Midbrain (tissue), 1 donor: ENCODE results near the gene PROP1.
"Not testable (repeated sequence)": the region's sequence is repeated elsewhere in the genome, so short reads cannot be mapped to it uniquely, and the experiment has no call there.

Source experiments
- DNase-seq: peaks from one replicate; lab custom pipeline; 2025; lab: John Stamatoyannopoulos, UW

PROP1 gene

GRCh38 chr5:177982072-177982727 is 13.8 kb downstream of the PROP1 start:
- DNase-seq, result no peak

- no peak for DNase-seq
Measured at GRCh38 chr5:177981296-177982071, 14.6 kb downstream of the PROP1 start.

DNA sequence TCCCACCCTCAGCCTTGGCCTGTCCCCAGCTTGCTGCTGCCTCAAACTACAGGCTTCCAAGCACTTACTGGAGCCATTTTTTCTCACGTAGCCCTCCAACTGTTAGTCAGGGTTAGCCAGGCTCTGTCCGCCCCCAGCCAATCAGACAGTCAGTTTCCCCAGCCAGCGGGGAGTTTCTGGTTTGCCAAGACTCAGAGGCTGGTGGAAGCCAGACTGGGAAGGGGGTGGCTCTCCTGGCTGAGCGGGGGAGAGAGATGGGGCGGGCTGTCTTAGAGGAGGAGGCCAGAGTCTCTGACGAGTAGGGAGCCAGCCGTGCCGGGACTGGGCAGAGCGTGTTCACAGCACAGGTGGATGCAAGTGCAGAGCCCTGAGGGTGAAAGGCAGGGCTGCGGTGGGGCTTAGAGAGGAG is 15.3 kb downstream of the PROP1 start:
- no peak for DNase-seq

DNA sequence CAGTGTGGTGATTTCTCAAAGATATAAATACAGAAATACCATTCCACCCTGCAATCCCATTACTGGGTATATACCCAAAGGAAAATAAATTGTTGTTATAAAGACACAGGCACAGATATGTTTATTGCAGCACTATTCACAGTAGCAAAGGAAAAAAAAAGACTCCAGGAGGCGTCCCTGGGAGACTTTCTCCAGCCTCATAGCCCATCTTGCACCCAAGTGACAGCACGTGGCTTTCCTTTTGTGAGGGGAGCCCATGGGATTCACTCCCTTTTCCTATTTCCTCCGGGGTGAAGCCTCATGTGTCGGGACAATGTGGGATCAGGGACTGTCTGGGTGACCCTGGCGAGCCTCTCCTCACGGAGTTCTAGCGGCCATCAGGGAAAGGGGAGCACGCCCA is 18.4 kb downstream of the PROP1 start:
- not testable (repeated sequence) for DNase-seq

DNA sequence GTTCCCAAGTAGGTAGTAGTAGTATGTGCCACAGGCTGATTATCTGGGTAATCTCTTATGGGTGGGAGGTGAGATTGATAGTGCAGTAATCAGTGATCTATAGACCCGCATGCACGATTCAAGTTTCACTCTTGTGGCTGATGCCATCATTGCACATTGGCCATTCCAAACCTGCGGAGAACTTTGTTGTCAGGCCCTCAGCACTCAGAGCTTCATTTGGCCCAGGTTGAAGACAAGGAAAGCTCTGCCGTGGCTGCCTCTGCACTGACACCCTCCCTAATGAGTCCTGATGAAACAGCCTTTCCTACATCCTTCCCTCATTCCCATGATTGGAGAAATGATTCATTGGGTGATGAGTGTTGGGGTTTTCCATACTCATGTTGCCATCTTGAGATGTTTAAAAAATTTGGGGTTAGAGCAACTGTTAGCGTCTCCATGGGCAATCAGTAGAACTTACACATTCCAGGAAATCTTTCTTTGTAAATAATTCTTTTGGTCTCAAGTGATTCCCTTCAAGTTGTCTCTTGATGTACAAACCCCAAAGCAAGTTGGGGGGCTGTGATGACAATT is 22.9 kb downstream of the PROP1 start:
- no peak for DNase-seq

- no peak for DNase-seq
Measured at GRCh38 chr5:177972613-177973012, 23.4 kb downstream of the PROP1 start.

- DNase-seq, result not testable (repeated sequence)
Measured at GRCh38 chr5:177972014-177972413, 24.0 kb downstream of the PROP1 start.

- DNase-seq, result no peak
Measured at GRCh38 chr5:177968661-177969211, 27.3 kb downstream of the PROP1 start.

DNA sequence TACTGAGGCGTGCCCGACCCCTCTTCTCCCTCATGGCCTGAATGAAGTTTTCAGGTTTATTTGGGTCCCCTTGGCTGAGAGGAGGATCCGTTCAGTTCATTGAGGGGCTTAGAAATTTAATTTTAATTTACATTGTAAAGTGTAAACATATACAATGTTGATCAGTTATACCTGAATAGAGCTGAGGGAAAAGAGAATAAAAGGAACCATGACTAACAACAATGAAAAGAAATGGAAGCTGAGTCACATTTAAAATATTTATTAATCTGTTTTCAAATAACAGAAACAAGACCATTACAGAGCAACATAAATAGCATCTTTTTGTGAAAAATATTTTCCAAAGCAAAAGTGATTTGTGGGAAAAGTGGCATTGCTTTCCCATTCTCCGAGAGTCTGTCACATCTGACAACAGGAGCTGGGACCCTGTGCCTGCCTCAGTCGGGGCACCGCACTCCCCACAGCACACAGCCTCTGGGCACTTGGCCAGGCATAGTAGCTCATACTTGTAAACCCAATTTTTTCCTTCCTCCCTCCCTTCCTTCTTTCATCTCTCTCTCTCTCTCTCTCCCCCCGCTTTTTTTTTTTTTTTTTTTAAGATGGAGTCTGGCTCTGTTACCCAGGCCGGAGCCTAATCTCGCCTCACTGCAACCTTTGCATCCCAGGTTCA is 28.7 kb downstream of the PROP1 start:
- no peak for DNase-seq

- DNase-seq, result no peak
Measured at GRCh38 chr5:177966839-177967166, 29.2 kb downstream of the PROP1 start.

DNA sequence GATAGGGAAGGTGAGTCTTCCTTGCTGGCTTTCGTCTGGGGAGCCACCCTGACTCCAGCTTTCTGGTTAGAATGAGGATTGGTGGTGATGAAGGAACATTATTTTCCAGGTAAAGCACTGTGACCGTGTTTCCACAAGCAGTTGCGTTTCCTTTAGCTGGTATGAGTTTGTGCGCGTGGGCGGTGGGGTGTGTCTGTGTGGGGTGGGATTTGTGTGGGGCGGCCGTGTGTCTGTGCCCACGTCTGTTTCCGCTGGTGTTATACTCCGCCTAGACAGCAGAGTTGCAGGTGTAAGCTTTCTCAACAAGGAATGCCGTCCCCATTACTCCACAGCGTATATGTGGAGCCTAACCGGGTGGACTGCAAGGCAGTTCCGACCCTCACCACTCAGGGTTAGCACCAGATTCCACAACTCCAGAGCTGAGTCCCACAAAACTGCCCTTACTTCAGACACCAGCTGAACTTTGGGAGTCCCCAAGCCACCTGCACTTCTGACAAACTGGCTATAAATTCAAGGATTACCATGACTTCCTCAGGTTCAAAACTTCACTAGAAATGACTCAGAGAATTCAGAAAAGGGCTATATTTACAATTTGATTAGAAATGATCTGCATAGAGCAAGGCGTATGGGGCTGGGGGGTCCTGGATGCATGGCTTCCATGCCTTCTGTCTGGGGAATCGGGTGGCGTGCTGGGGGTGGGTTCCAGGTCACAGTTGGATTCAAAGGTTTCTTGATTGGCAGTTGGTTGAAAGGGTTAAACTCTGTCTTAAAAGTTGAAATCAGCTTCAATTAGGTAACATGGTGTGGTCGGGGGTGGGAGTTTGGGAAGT is 29.8 kb downstream of the PROP1 start:
- DNase-seq, result no peak

DNA sequence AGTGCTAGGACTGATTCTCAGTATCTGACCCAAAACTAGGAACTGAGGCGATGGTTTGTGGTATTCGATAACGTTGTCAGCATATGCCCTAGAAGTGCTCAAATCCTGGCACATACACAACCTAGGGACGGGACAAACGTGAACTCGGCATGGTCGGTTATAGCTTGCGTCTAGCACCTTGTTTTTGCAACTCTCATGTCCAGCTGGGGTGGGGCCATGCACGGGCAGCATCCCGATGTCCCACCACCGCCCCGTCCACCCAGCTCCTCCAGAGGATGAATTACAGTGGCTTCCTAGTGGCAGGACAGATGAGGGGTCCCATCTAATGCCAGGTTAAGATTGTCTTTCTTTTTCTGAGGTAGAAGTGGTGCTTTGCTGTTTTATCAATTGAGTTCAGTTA is 31.6 kb downstream of the PROP1 start:
- no peak for DNase-seq

DNA sequence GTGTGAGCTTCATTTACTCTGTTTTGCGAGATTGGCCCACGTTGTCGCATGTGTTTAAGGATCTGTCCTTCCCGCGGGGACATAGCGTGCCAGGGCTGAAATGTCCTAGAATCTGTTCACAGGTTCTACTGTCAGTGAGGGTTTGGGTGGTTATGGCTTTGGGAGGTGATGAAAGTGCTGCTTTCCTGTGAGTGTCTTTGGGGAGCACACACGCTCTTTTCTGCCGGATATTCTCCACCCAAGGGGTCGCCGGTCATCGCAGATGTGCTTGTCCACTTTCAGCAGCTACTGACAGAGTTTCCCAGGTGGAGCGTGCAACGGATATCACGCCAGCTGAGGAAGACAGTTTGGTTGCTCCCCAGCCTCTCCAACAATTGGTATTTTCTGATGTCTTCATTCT is 32.1 kb downstream of the PROP1 start:
- no peak for DNase-seq

GRCh38 chr5:177959315-177959714 is 36.7 kb downstream of the PROP1 start:
- no peak for DNase-seq

DNA sequence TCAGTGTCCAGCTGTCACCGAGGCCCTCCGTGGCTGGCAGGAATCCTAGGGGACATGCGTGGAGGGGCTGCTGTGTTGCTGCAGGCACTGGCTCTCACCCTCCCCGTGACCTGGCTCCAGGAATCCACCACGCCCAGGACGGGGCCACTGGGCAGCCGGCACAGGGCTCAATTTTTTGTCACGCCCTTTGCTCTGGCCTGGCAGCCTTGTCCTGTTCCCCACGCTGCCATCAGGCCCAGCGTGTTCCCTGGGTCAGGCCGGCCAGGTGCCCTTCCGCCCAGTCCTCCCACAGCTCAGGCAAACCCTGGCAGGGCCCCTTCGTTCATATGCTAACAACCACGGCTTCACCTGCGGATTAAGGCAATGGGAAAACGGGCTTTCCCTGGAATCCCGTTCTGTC is 37.3 kb downstream of the PROP1 start:
- no peak for DNase-seq

GRCh38 chr5:177957241-177957640 is 38.8 kb downstream of the PROP1 start:
- no peak for DNase-seq

DNA sequence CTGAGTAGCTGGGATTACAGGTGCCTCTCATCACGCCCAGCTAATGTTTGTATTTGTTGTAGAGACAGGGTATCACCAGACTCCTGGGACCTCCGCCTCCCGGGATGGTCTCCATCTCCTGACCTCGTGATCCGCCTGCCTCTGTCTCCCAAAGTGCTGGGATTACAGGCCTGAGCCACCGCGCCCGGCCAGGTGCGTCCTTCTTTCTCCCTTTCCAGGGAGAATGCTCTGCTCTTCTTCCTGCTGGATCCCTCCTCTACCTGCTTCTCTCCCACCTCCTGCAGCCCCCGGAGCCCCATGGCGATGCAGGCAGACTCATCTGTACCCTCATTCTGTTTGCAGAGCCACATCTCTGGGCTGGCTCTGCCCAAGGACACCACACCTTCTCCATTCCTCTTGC is 42.9 kb downstream of the PROP1 start:
- DNase-seq, result not testable (repeated sequence)

GRCh38 chr5:177949656-177950055 is 46.4 kb downstream of the PROP1 start:
- not testable (repeated sequence) for DNase-seq

GRCh38 chr5:177949065-177949464 is 47.0 kb downstream of the PROP1 start:
- not testable (repeated sequence) for DNase-seq

DNA sequence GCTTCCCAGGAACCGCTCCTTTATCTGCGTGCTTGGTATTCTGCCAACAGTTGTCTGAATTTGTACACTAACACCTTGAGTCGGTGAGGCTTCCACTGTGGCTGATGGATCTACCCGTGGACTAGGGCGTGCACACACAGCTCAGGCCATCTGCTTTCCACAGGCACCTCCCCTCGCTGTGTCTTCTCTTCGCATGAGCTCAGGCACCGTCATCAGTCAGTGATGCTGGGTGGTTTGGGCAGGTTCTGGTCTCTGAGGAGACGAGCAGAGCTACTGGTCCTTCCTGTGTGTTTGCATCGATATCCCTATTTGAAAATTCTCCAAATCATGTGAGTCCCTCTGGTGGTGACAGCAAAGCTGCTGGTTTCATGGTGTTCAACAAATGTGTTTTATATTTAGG is 48.1 kb downstream of the PROP1 start:
- DNase-seq, result not testable (repeated sequence)

GRCh38 chr5:177945601-177946283 is 50.3 kb downstream of the PROP1 start:
- not testable (repeated sequence) for DNase-seq
